Choroid plexus epithelial cell (primary cell): Measurements from ENCODE around the gene INSR.
"Not testable (repeated sequence)": the region's sequence is repeated elsewhere in the genome, so short reads cannot be mapped to it uniquely, and the experiment has no call there.

ENCODE experiments used
- DNase-seq: peaks from one replicate; pipeline ENCODE4 v3.0.0-alpha.2; 2010; ENCODE audit warnings: low read depth
- H3K4me3 ChIP-seq: 2 replicates; pipeline ENCODE4 v1.5.1; 2011; ENCODE audit warnings: low read depth, mild to moderate bottlenecking, control low read depth, low read length, moderate library complexity
- CTCF ChIP-seq: conservative IDR thresholded peaks from 2 replicates; pipeline ENCODE4 v1.5.1; 2011; ENCODE audit warnings: low read depth, mild to moderate bottlenecking, control low read depth, inconsistent platforms, low read length, moderate library complexity

INSR gene

GRCh38 chr19:7312816-7313215 is 18.6 kb upstream of the INSR start:
- no peak overlapping the region for H3K4me3 ChIP-seq
- no peak for DNase-seq
- TF ChIP-seq CTCF = no peak

- no peak for TF ChIP-seq CTCF
- DNase-seq = no peak
- no peak overlapping the region for H3K4me3 ChIP-seq
Observed at GRCh38 chr19:7311911-7312310, 17.7 kb upstream of the INSR start.

- DNase-seq, H3K4me3 ChIP-seq: not testable (repeated sequence)
Observed at GRCh38 chr19:7308327-7308726, 14.1 kb upstream of the INSR start.

GRCh38 chr19:7307590-7308218 is 13.5 kb upstream of the INSR start:
- H3K4me3 ChIP-seq = no peak overlapping the region
- DNase-seq = no peak
- no peak for TF ChIP-seq CTCF

GRCh38 chr19:7304200-7304599 is 10.0 kb upstream of the INSR start:
- no peak for TF ChIP-seq CTCF
- no peak overlapping the region for H3K4me3 ChIP-seq
- no peak for DNase-seq

GRCh38 chr19:7303470-7303869 is 9.3 kb upstream of the INSR start:
- H3K4me3 ChIP-seq = no peak overlapping the region
- no peak for TF ChIP-seq CTCF
- no peak for DNase-seq

- no peak overlapping the region for H3K4me3 ChIP-seq
- TF ChIP-seq CTCF = no peak
- no peak for DNase-seq
Observed at GRCh38 chr19:7301525-7301924, 7.3 kb upstream of the INSR start.
